Chondrocyte (in vitro differentiated cells): Measurements from ENCODE around the gene SESN1. TPM values are rescaled to one million over a fixed set of nuclear protein-coding genes. Genes with fewer than 3 reads are reported as not detected.
"Not testable (repeated sequence)": the region's sequence is repeated elsewhere in the genome, so short reads cannot be mapped to it uniquely, and the experiment has no call there.

Experiments
- DNase-seq: peaks from one replicate; pipeline ENCODE4 v3.0.0; 2021; ENCODE audit warnings: mixed read lengths, low spot score
- H3K27ac Mint-ChIP-seq: one replicate; pipeline ENCODE4 v1.8.0; 2021; ENCODE audit warnings: mild to moderate bottlenecking, moderate library complexity, mixed read lengths; ENCODE audit not compliant: unreplicated experiment
- H3K27me3 Mint-ChIP-seq: 2 replicates; pipeline ENCODE4 v1.8.0; 2021; ENCODE audit warnings: low read depth, mixed read lengths
- H3K36me3 Mint-ChIP-seq: 2 replicates; pipeline ENCODE4 v1.8.0; 2021; ENCODE audit warnings: low read depth, mixed read lengths
- H3K4me1 Mint-ChIP-seq: 2 replicates; pipeline ENCODE4 v1.8.0; 2021; ENCODE audit warnings: low read depth, mild to moderate bottlenecking, mixed read lengths
- H3K4me3 Mint-ChIP-seq: one replicate; pipeline ENCODE4 v1.8.0; 2021; ENCODE audit warnings: mild to moderate bottlenecking, moderate library complexity, mixed read lengths; ENCODE audit not compliant: unreplicated experiment
- H3K9me3 Mint-ChIP-seq: 2 replicates; pipeline ENCODE4 v1.8.0; 2021; ENCODE audit warnings: low read depth, mixed read lengths
- total RNA-seq: library from RNA; stranded (reverse); gene quantifications from 3 replicates; pipeline ENCODE4 v1.2.1, GENCODE V29; 2021
- TF ChIP-seq, protein P1 (sequence below): fragments of 200-600 bp; sonication (generic); IDR thresholded peaks from 2 replicates; pipeline ENCODE4 v1.5.0; 2021; ENCODE audit warnings: antibody characterized with exemption, mild to moderate bottlenecking, moderate library complexity

The SESN1 gene
- total RNA-seq, 1 donor from 2014 or later, result 9.5 TPM

DNA sequence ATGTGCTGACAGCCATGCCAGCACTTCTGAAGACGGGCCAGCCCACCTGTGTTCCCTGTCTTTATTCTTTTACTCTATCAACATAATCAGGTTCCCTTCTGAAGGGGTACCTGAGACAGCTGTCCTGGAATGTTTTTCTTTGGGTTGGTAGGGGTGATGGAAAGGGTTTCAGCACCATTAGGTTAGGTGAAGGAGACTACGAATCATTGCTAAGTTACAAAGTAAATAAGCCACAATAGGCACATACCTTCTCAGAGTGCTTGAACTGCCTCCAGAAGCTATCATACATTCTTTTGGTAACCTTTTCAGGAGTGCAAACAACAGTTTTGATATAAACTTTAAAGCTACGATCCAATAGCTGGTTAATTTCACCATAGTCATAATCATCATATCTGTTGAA, 106.3 kb downstream of the SESN1 start:
- H3K36me3 Mint-ChIP-seq, result peaks cover 26% of the 10 kb centered on the region
- TF ChIP-seq, protein P1, sequence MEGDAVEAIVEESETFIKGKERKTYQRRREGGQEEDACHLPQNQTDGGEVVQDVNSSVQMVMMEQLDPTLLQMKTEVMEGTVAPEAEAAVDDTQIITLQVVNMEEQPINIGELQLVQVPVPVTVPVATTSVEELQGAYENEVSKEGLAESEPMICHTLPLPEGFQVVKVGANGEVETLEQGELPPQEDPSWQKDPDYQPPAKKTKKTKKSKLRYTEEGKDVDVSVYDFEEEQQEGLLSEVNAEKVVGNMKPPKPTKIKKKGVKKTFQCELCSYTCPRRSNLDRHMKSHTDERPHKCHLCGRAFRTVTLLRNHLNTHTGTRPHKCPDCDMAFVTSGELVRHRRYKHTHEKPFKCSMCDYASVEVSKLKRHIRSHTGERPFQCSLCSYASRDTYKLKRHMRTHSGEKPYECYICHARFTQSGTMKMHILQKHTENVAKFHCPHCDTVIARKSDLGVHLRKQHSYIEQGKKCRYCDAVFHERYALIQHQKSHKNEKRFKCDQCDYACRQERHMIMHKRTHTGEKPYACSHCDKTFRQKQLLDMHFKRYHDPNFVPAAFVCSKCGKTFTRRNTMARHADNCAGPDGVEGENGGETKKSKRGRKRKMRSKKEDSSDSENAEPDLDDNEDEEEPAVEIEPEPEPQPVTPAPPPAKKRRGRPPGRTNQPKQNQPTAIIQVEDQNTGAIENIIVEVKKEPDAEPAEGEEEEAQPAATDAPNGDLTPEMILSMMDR, result no peak
- H3K27ac Mint-ChIP-seq, result no peak overlapping the region

DNA sequence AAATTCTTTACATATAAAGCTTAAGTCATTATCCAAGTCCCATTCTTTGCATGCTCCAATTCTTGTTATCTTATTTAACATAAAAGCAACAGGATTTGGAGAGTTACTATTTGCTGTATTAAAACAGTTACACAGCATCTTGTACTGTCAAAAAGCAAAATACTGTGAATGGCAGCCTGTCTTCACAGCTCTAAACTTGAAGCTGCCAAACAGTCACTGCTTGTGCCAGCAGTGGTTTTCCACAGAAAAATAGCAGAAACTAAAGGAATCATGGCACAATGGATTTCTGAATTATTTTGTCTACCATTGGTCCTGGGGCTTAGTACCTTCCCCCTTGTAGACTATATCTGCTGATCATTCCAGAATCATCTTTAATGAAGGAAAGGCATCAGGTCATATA, 107.5 kb downstream of the SESN1 start:
- TF ChIP-seq, protein P1, result no peak
- no peaks in the 10 kb centered on the region for H3K9me3 Mint-ChIP-seq

More for the DNA sequence above, 106.3 kb downstream of the SESN1 start:
- no peaks in the 10 kb centered on the region for H3K4me1 Mint-ChIP-seq
- no peak for DNase-seq
- no peak overlapping the region for H3K4me3 Mint-ChIP-seq
- H3K27me3 Mint-ChIP-seq, result no peaks in the 10 kb centered on the region
- H3K9me3 Mint-ChIP-seq, result no peaks in the 10 kb centered on the region

DNA sequence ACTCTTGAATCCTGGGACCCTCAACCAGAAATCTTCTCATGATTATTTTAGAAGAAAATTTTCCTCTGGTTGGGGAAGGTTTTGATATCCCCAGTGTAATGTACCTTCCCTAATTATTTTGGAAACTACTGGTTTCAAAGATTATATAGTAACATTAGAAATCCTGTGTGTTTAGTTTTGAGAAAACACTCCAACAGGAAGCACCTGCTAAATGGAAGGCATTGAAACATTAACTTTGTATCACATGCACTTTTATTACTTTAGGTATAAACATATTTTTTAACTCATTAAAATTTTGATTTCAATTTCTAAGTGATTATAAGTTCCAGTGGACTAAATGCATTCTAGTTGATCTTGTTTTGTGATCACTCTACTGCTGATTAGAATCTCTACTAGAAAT, 109.3 kb downstream of the SESN1 start:
- H3K4me3 Mint-ChIP-seq, result no peak overlapping the region
- peaks cover 4% of the 10 kb centered on the region for H3K9me3 Mint-ChIP-seq
- DNase-seq, result no peak
- peaks cover 19% of the 10 kb centered on the region for H3K36me3 Mint-ChIP-seq
- TF ChIP-seq, protein P1, result no peak
- no peaks in the 10 kb centered on the region for H3K4me1 Mint-ChIP-seq
- H3K27ac Mint-ChIP-seq, result no peak overlapping the region
- no peaks in the 10 kb centered on the region for H3K27me3 Mint-ChIP-seq

More for the DNA sequence above, 107.5 kb downstream of the SESN1 start:
- Mint-ChIP-seq H3K27ac (no peak overlapping the region), H3K27me3 (no peaks in the 10 kb centered on the region), H3K4me3 (no peak overlapping the region), H3K36me3 (peaks cover 27% of the 10 kb centered on the region), H3K4me1 (no peaks in the 10 kb centered on the region)
- no peak for DNase-seq

DNA sequence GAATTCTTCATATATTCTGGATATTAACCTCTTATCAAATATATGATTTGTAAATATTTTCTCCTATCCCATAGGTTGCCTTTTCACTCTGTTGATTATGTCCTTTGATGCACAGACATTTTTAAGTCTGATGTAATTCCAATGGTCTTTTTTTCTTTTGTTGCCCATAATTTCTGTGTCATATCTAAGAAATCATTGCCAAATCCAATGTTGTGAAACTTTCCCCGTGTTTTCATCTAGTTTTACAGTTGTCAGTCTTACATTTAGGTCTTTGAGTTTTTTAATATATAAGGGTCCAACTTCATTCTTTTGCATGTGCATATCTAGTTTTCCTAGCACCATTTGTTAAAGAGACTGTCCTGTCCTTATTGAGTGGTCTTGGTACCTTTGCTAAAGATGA, 111.5 kb downstream of the SESN1 start:
- no peak for DNase-seq
- no peak overlapping the region for H3K4me3 Mint-ChIP-seq
- no peaks in the 10 kb centered on the region for H3K4me1 Mint-ChIP-seq
- TF ChIP-seq, protein P1, result no peak
- H3K27me3 Mint-ChIP-seq, result no peaks in the 10 kb centered on the region
- peaks cover 22% of the 10 kb centered on the region for H3K9me3 Mint-ChIP-seq
- H3K36me3 Mint-ChIP-seq, result peaks cover 22% of the 10 kb centered on the region
- H3K27ac Mint-ChIP-seq, result no peak overlapping the region

DNA sequence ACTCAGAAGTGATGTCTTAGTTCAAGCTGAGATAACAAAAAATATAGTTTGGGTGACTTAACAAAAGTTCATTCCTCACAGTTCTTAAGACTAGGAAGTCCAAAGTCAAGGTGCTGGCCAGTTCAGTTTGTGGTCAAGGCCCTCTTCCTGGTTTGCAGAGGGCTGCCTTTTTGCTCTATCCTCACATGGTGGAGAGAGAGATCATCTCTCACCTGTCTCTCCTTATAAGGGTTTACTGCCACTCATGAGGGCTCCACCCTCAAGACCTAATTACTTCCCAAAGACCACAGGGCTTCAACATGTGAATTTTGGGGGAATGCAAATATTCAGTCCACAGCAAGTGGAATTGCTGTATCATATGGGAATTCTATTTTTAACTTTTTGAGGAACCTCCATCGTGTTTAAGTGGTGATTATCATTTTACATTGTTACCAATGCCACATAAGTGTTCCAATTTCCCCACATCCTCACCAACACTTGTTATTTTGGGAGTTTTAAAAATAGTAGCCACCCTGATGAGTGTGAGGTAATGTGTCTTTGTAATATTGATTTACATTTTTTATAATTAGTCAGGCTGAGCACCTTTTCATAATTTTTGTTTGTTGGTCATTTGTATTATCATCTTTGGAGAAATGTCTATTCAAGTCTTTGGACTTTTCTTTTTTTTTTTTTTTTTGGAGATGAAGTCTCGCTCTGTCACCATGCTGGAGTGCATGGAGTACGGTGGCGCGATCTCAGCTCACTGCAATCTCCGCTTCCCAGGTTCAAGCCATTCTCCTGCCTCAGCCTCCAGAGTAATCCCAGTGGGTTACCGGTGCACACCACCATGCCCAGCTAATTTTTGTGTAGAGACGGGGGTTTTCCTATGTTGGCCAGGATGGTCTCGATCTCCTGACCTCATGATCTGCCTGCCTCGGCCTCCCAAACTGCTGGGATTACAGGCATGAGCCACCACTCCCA, 112.2 kb downstream of the SESN1 start:
- no peak for DNase-seq
- Mint-ChIP-seq H3K4me1 (no peaks in the 10 kb centered on the region), H3K4me3 (no peak overlapping the region), H3K27ac (no peak overlapping the region), H3K27me3 (no peaks in the 10 kb centered on the region), H3K9me3 (peaks cover 29% of the 10 kb centered on the region), H3K36me3 (peaks cover 28% of the 10 kb centered on the region)
- TF ChIP-seq, protein P1, result no peak

DNA sequence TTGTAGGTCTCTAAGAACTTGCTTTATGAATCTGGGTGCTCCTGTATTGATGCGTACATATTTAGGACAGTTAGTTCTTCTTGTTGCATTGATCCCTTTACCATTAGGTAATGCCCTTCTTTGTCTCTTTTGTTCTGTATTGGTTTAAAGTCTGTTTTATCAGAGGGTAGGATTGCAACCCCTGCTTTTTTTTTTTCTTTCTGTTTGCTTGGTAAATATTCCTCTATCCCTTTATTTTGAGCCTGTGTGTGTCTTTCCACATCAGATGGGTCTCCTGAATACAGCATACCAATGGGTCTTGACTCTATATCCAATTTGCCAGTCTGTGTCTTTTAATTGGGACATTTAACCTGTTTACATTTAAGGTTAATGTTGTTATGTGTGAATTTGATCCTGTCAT, 116.0 kb downstream of the SESN1 start:
- H3K4me3 Mint-ChIP-seq, H3K27ac Mint-ChIP-seq, H3K27me3 Mint-ChIP-seq, DNase-seq, H3K4me1 Mint-ChIP-seq: not testable (repeated sequence)
- Mint-ChIP-seq H3K9me3 (peaks cover 48% of the 10 kb centered on the region), H3K36me3 (peaks cover 40% of the 10 kb centered on the region)
